ENCODE data around the gene MLLT3. TPM values are rescaled to one million over a fixed set of nuclear protein-coding genes. Genes with fewer than 3 reads are reported as not detected.
A peak's percentile ranks its signal among the peaks of the same experiment; 100 is the strongest.

Gene MLLT3
- total RNA-seq, 1 experiment from 2014 or later, result 7.0 TPM

DNA sequence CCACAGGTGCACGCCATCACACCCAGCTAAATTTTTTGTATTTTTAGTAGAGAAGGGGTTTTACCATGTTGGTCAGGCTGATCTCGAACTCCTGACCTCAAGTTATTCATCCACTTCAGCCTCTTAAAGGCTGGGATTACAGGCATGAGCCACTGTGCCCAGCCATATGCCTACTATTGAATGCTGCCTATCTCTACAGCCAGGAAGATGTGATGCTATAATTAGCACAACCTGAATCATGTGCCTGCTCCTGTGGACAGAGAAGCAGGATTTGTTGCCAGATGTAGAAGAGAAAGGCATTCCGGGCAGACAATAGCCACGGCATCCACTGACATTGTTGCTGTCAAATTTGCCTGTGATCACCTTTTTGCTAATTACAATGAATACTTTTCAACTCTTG lies 24.4 kb upstream of the MLLT3 start:
- peak; percentile 39; the same call in 1 of the 2 replicates for ATAC-seq
- POLR2A ChIA-PET, result no interaction called here
- no peaks in the 10 kb centered on the region for H3K4me1 Mint-ChIP-seq
- H3K27me3 Mint-ChIP-seq (ENCODE audit: low read depth), result no peaks in the 10 kb centered on the region
- CTCF ChIA-PET, result interaction anchor here (1.4 kb wide), 1 partner anchor 22 kb away, joined by 6 read pairs; no protein-coding TSS in a partner anchor
- DNase-seq (ENCODE audit: low spot score), result no peak
- H3K9me3 Mint-ChIP-seq, result no peaks in the 10 kb centered on the region
- TF ChIP-seq ZNF121 (CRISPR knock-in tag; IDR thresholded peaks at IDR 0.05) (no peak), TCF7 (CRISPR knock-in tag; IDR thresholded peaks at IDR 0.05; ENCODE audit: low read depth) (no peak), GABPB1 (CRISPR knock-in tag; IDR thresholded peaks at IDR 0.05) (no peak)
- TF ChIP-seq, protein P1, sequence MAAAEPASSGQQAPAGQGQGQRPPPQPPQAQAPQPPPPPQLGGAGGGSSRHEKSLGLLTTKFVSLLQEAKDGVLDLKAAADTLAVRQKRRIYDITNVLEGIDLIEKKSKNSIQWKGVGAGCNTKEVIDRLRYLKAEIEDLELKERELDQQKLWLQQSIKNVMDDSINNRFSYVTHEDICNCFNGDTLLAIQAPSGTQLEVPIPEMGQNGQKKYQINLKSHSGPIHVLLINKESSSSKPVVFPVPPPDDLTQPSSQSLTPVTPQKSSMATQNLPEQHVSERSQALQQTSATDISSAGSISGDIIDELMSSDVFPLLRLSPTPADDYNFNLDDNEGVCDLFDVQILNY (CRISPR knock-in tag; IDR thresholded peaks at IDR 0.05), result no peak
- TF ChIP-seq, protein P2, sequence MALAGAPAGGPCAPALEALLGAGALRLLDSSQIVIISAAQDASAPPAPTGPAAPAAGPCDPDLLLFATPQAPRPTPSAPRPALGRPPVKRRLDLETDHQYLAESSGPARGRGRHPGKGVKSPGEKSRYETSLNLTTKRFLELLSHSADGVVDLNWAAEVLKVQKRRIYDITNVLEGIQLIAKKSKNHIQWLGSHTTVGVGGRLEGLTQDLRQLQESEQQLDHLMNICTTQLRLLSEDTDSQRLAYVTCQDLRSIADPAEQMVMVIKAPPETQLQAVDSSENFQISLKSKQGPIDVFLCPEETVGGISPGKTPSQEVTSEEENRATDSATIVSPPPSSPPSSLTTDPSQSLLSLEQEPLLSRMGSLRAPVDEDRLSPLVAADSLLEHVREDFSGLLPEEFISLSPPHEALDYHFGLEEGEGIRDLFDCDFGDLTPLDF (CRISPR knock-in tag; IDR thresholded peaks at IDR 0.05), result no peak
- TF ChIP-seq, protein P3, sequence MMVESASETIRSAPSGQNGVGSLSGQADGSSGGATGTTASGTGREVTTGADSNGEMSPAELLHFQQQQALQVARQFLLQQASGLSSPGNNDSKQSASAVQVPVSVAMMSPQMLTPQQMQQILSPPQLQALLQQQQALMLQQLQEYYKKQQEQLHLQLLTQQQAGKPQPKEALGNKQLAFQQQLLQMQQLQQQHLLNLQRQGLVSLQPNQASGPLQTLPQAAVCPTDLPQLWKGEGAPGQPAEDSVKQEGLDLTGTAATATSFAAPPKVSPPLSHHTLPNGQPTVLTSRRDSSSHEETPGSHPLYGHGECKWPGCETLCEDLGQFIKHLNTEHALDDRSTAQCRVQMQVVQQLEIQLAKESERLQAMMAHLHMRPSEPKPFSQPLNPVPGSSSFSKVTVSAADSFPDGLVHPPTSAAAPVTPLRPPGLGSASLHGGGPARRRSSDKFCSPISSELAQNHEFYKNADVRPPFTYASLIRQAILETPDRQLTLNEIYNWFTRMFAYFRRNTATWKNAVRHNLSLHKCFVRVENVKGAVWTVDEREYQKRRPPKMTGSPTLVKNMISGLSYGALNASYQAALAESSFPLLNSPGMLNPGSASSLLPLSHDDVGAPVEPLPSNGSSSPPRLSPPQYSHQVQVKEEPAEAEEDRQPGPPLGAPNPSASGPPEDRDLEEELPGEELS (CRISPR knock-in tag; IDR thresholded peaks at IDR 0.05), result no peak
- no peak overlapping the region for H3K4me3 Mint-ChIP-seq
- H3K27ac Mint-ChIP-seq, result no peak overlapping the region
- no peaks in the 10 kb centered on the region for H3K36me3 Mint-ChIP-seq

DNA sequence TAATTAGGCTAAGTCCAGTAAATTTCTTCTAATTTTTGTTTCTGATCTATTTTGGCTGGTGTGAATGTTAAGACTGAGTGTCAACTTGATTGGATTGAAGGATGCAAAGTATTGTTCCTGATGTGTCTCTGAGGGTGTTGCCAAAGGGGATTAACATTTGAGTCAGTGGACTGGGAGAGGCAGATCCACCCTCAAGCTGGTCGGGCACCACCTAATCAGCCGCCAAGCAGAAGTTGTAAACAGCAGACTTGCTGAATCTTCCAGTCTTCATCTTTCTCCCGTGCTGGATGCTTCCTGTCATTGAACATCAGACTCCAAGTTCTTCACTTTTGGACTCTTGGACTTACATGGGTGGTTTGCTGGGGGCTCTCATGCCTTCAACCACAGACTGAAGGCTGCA lies 21.4 kb upstream of the MLLT3 start:
- ChIA-PET POLR2A (no interaction called here), CTCF (no interaction called here)
- no peaks in the 10 kb centered on the region for H3K36me3 Mint-ChIP-seq
- no peaks in the 10 kb centered on the region for H3K4me1 Mint-ChIP-seq
- H3K27me3 Mint-ChIP-seq (ENCODE audit: low read depth), result no peaks in the 10 kb centered on the region
- ATAC-seq, result no peak
- DNase-seq (ENCODE audit: low spot score), result no peak
- no peak overlapping the region for H3K27ac Mint-ChIP-seq
- no peaks in the 10 kb centered on the region for H3K9me3 Mint-ChIP-seq
- no peak overlapping the region for H3K4me3 Mint-ChIP-seq
- TF ChIP-seq, protein P4, sequence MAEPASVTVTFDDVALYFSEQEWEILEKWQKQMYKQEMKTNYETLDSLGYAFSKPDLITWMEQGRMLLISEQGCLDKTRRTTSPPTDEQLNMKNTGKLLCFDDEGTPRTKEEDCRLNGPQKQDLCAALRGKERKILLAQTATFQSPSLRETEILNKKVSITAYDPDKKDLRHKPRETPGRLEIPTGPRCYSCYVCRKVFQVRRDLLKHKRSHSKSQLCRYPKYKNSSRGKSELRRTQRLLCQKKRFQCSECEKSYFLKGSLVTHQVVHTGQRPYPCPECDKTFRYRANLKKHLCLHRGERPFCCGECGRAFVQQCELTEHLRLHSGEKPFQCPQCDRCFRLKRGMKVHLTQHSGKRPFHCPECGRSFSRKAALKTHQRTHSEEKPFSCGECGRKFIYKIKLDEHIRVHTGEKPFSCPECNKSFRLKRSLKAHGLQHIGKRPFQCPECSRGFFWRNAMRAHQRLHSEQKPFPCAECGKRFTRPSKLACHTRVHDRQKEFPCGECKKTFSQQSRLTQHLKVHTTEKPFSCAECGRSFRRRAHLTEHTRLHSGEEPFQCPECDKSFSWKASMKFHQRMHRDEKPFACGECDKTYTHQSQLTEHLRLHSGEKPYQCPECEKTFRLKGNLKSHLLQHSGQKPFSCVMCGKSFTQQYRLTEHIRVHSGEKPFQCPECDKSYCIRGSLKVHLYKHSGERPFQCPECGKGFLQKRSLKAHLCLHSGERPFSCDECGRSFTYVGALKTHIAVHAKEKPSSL (CRISPR knock-in tag; conservative IDR thresholded peaks at IDR 0.05), result no peak
- TF ChIP-seq FOXJ3 (CRISPR knock-in tag; IDR thresholded peaks at IDR 0.05; ENCODE audit: borderline replicate concordance) (no peak), ZNF263 (CRISPR knock-in tag; IDR thresholded peaks at IDR 0.05; ENCODE audit: low read depth) (no peak), CREB1 (CRISPR knock-in tag; IDR thresholded peaks at IDR 0.05) (no peak), EMX1 (CRISPR knock-in tag; IDR thresholded peaks at IDR 0.05) (no peak), ZNF396 (CRISPR knock-in tag; IDR thresholded peaks at IDR 0.05; ENCODE audit: borderline replicate concordance) (no peak), NFE2L1 (CRISPR knock-in tag; IDR thresholded peaks at IDR 0.05) (no peak), MYBL2 (CRISPR knock-in tag; IDR thresholded peaks at IDR 0.05) (no peak), KAT7 (CRISPR knock-in tag; IDR thresholded peaks at IDR 0.05; ENCODE audit: borderline replicate concordance) (no peak), JUN (CRISPR knock-in tag; IDR thresholded peaks at IDR 0.05) (no peak)
- TF ChIP-seq, protein P5, sequence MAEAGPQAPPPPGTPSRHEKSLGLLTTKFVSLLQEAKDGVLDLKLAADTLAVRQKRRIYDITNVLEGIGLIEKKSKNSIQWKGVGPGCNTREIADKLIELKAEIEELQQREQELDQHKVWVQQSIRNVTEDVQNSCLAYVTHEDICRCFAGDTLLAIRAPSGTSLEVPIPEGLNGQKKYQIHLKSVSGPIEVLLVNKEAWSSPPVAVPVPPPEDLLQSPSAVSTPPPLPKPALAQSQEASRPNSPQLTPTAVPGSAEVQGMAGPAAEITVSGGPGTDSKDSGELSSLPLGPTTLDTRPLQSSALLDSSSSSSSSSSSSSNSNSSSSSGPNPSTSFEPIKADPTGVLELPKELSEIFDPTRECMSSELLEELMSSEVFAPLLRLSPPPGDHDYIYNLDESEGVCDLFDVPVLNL (CRISPR knock-in tag; IDR thresholded peaks at IDR 0.05; ENCODE audit: borderline replicate concordance, low read depth), result no peak
- TF ChIP-seq, protein P6, sequence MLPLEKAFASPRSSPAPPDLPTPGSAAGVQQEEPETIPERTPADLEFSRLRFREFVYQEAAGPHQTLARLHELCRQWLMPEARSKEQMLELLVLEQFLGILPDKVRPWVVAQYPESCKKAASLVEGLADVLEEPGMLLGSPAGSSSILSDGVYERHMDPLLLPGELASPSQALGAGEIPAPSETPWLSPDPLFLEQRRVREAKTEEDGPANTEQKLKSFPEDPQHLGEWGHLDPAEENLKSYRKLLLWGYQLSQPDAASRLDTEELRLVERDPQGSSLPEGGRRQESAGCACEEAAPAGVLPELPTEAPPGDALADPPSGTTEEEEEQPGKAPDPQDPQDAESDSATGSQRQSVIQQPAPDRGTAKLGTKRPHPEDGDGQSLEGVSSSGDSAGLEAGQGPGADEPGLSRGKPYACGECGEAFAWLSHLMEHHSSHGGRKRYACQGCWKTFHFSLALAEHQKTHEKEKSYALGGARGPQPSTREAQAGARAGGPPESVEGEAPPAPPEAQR (CRISPR knock-in tag; IDR thresholded peaks at IDR 0.05), result no peak
- TF ChIP-seq, protein P7, sequence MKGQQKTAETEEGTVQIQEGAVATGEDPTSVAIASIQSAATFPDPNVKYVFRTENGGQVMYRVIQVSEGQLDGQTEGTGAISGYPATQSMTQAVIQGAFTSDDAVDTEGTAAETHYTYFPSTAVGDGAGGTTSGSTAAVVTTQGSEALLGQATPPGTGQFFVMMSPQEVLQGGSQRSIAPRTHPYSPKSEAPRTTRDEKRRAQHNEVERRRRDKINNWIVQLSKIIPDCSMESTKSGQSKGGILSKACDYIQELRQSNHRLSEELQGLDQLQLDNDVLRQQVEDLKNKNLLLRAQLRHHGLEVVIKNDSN (CRISPR knock-in tag; IDR thresholded peaks at IDR 0.05), result no peak
- TF ChIP-seq, protein P8, sequence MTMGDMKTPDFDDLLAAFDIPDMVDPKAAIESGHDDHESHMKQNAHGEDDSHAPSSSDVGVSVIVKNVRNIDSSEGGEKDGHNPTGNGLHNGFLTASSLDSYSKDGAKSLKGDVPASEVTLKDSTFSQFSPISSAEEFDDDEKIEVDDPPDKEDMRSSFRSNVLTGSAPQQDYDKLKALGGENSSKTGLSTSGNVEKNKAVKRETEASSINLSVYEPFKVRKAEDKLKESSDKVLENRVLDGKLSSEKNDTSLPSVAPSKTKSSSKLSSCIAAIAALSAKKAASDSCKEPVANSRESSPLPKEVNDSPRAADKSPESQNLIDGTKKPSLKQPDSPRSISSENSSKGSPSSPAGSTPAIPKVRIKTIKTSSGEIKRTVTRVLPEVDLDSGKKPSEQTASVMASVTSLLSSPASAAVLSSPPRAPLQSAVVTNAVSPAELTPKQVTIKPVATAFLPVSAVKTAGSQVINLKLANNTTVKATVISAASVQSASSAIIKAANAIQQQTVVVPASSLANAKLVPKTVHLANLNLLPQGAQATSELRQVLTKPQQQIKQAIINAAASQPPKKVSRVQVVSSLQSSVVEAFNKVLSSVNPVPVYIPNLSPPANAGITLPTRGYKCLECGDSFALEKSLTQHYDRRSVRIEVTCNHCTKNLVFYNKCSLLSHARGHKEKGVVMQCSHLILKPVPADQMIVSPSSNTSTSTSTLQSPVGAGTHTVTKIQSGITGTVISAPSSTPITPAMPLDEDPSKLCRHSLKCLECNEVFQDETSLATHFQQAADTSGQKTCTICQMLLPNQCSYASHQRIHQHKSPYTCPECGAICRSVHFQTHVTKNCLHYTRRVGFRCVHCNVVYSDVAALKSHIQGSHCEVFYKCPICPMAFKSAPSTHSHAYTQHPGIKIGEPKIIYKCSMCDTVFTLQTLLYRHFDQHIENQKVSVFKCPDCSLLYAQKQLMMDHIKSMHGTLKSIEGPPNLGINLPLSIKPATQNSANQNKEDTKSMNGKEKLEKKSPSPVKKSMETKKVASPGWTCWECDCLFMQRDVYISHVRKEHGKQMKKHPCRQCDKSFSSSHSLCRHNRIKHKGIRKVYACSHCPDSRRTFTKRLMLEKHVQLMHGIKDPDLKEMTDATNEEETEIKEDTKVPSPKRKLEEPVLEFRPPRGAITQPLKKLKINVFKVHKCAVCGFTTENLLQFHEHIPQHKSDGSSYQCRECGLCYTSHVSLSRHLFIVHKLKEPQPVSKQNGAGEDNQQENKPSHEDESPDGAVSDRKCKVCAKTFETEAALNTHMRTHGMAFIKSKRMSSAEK (CRISPR knock-in tag; IDR thresholded peaks at IDR 0.05; ENCODE audit: borderline replicate concordance), result no peak
